Mesothelial cell of epicardium (in vitro differentiated cells): ENCODE data around the gene TRIM24. TPM values are rescaled to one million over a fixed set of nuclear protein-coding genes. Genes with fewer than 3 reads are reported as not detected.

ENCODE experiments used
- DNase-seq, 2 experiments: peaks; one replicate each; pipeline ENCODE4 v3.0.0; 2021; ENCODE audit warnings: low spot score in 2 of 2; ENCODE audit not compliant: unreplicated experiment in 2 of 2
- H3K27ac Mint-ChIP-seq: 2 replicates; pipeline ENCODE4 v1.8.0; 2021; ENCODE audit warnings: mixed read lengths
- H3K27me3 Mint-ChIP-seq: 2 replicates; pipeline ENCODE4 v1.8.0; 2021; ENCODE audit warnings: low read depth, mixed read lengths
- H3K36me3 Mint-ChIP-seq: 2 replicates; pipeline ENCODE4 v1.8.0; 2021; ENCODE audit warnings: mixed read lengths
- H3K4me1 Mint-ChIP-seq: 2 replicates; pipeline ENCODE4 v1.8.0; 2021; ENCODE audit warnings: mixed read lengths
- H3K4me3 Mint-ChIP-seq: 2 replicates; pipeline ENCODE4 v1.8.0; 2021; ENCODE audit warnings: mild to moderate bottlenecking, moderate library complexity, mixed read lengths
- H3K9me3 Mint-ChIP-seq: 2 replicates; pipeline ENCODE4 v1.8.0; 2021; ENCODE audit warnings: mixed read lengths
- total RNA-seq: library from RNA; stranded (reverse); gene quantifications from 3 replicates; pipeline ENCODE4 v1.2.1, GENCODE V29; 2021
- TF ChIP-seq, protein P1 (sequence below): fragments of 200-600 bp; sonication (generic); IDR thresholded peaks from one replicate; pipeline ENCODE4 v1.5.0; 2021; ENCODE audit warnings: antibody characterized with exemption; ENCODE audit not compliant: unreplicated experiment

The TRIM24 gene
- total RNA-seq, 1 donor from 2014 or later: 86.6 TPM

DNA sequence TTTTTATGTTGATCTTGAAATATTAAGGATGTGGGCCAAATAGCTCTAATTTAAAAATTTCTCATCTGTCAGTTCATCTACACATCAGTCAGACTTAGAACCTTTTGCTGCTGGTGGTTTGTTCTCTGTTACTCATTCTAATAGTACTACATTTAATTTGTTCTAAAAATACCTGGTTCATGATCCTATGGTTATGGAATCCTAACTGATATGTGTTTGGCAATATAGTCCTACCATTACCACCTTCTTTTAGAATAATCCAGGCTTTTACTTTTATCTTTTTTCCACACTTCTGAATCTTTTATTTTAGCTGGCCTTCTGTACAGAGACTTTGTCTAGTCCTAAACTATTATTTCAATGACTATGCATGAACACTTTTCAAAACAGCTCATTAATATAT lies 124.2 kb downstream of the TRIM24 start:
- no peak for DNase-seq
- H3K36me3 Mint-ChIP-seq: peaks cover 77% of the 10 kb centered on the region
- H3K4me1 Mint-ChIP-seq: peaks cover 1% of the 10 kb centered on the region
- H3K4me3 Mint-ChIP-seq: no peak overlapping the region
- H3K27me3 Mint-ChIP-seq: no peaks in the 10 kb centered on the region
- TF ChIP-seq, protein P1, sequence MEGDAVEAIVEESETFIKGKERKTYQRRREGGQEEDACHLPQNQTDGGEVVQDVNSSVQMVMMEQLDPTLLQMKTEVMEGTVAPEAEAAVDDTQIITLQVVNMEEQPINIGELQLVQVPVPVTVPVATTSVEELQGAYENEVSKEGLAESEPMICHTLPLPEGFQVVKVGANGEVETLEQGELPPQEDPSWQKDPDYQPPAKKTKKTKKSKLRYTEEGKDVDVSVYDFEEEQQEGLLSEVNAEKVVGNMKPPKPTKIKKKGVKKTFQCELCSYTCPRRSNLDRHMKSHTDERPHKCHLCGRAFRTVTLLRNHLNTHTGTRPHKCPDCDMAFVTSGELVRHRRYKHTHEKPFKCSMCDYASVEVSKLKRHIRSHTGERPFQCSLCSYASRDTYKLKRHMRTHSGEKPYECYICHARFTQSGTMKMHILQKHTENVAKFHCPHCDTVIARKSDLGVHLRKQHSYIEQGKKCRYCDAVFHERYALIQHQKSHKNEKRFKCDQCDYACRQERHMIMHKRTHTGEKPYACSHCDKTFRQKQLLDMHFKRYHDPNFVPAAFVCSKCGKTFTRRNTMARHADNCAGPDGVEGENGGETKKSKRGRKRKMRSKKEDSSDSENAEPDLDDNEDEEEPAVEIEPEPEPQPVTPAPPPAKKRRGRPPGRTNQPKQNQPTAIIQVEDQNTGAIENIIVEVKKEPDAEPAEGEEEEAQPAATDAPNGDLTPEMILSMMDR: no peak
- peak overlapping the region; percentile 34 for H3K27ac Mint-ChIP-seq
- H3K9me3 Mint-ChIP-seq: no peaks in the 10 kb centered on the region

DNA sequence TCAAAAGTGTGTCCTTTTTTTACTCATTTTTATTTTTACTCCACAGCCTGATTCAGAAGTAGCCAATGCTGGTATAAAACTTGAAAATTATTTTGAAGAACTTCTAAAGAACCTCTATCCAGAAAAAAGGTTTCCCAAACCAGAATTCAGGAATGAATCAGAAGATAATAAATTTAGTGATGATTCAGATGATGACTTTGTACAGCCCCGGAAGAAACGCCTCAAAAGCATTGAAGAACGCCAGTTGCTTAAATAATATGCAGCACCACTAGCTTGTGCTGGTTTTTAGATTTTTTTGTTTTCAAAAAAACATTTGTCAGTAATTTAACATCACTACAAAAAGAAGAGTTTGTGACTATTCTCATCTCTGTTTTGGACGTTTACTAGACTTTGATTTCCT lies 124.6 kb downstream of the TRIM24 start:
- H3K27me3 Mint-ChIP-seq: no peaks in the 10 kb centered on the region
- H3K9me3 Mint-ChIP-seq: no peaks in the 10 kb centered on the region
- H3K36me3 Mint-ChIP-seq: peaks cover 72% of the 10 kb centered on the region
- H3K27ac Mint-ChIP-seq: peak overlapping the region; percentile 62
- DNase-seq: no peak
- H3K4me1 Mint-ChIP-seq: peaks cover 1% of the 10 kb centered on the region
- TF ChIP-seq, protein P1: no peak
- no peak overlapping the region for H3K4me3 Mint-ChIP-seq

DNA sequence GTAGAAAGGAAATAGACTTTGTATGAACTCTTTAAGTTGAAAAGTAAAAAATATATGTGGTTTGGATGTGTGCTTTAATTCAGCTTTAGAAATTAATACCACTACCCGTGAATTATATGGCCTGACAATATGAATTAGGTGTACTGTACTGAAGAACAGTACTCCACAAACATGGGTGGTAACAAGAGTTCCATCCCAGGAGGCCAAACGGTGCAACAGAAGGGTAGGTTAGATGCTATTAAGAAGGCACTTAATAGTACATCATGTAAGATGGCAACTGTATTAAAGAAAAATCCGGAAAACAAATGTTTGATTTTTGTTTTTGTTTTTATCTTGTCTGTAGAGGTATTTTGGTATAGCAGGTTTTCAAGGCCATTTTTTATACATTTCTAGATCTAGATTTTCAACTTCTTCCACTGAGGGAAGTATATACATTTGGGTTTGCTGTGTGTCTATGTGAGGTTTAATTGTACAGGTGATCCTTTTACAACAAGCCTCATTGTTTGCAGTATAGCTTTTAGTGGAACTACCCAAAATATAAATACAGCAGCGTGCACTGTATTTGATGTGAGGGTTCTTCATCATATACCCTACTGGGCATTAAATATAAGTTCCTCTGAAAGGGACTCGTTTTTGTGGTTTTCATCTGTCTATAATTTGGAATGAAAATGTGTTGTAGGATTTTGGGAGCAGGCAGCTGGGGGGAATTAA lies 125.4 kb downstream of the TRIM24 start:
- peaks cover 1% of the 10 kb centered on the region for H3K4me1 Mint-ChIP-seq
- no peak overlapping the region for H3K4me3 Mint-ChIP-seq
- no peaks in the 10 kb centered on the region for H3K27me3 Mint-ChIP-seq
- no peaks in the 10 kb centered on the region for H3K9me3 Mint-ChIP-seq
- peaks cover 65% of the 10 kb centered on the region for H3K36me3 Mint-ChIP-seq
- TF ChIP-seq, protein P1: no peak
- DNase-seq: no peak
- peak overlapping the region; percentile 62 for H3K27ac Mint-ChIP-seq

DNA sequence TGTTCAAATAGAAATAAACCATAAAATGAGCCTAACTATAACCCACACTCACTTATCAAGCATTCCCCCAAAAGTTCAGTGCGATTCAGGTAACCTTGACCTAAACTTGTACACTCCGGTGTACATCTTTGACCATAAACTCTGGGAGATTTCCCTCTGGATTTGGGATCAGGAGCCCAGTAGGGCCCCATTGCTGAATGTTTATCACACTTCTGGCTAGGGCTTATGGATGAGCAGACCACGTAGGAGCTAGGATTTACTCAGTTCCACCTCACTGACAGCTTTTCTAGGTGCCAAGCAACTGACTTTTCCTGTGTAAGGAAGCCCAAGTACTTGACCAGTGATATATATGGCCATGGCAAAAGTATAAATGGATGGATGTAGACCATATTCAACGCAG lies 127.4 kb downstream of the TRIM24 start:
- TF ChIP-seq, protein P1: no peak
- H3K36me3 Mint-ChIP-seq: peaks cover 59% of the 10 kb centered on the region
- no peak for DNase-seq
- no peak overlapping the region for H3K4me3 Mint-ChIP-seq
- H3K27me3 Mint-ChIP-seq: no peaks in the 10 kb centered on the region
- peaks cover 6% of the 10 kb centered on the region for H3K9me3 Mint-ChIP-seq
- peaks cover 1% of the 10 kb centered on the region for H3K4me1 Mint-ChIP-seq
- H3K27ac Mint-ChIP-seq: no peak overlapping the region

DNA sequence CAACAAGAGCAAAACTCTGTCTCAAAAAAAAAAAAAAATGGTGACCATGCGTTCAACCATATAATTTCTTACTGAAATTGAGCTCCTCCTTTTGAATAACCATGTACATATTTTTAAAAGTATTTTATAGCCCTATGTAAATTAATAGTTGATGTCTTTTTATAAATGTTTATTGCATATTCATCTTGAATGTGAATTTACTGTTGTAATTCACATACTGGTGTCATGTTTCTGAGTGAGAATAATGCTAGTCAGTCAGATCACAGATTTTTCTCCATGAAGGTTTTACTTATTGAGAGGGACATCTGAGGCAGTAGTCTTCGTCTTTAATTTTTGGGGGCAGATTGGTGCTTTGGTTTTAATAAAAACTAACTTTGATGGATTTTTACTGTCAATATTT lies 128.9 kb downstream of the TRIM24 start:
- TF ChIP-seq, protein P1: no peak
- no peaks in the 10 kb centered on the region for H3K27me3 Mint-ChIP-seq
- H3K4me3 Mint-ChIP-seq: no peak overlapping the region
- peaks cover 6% of the 10 kb centered on the region for H3K9me3 Mint-ChIP-seq
- peak overlapping the region; percentile 8 for H3K27ac Mint-ChIP-seq
- DNase-seq: no peak
- peaks cover 49% of the 10 kb centered on the region for H3K36me3 Mint-ChIP-seq
- peaks cover 1% of the 10 kb centered on the region for H3K4me1 Mint-ChIP-seq
